ENCODE results near the gene ZNF22. TPM values are rescaled to one million over a fixed set of nuclear protein-coding genes. Genes with fewer than 3 reads are reported as not detected.

ZNF22 gene
- total RNA-seq, 4 donors from 2014 or later = 23.4 to 30.2 (median 26.0) TPM

GRCh38 chr10:44978213-44978569, 22.5 kb upstream of the ZNF22 start:
- no peak for DNase-seq (ENCODE audit: low spot score in 2 of 2)
- Histone ChIP-seq H3K36me3 (peaks cover 0 to 37% (median 6%) of the 10 kb centered on the region in 3 donors), H3K9me3 (no peaks in the 10 kb centered on the region), H3K4me1 (peaks cover 3 to 79% (median 67%) of the 10 kb centered on the region in 4 donors), H3K4me3 (peak overlapping the region; percentile 47 to 70 (median 56)), H3K27me3 (no peaks in the 10 kb centered on the region), H3K27ac (peak overlapping the region; percentile 86 to 97 (median 92))
- TF ChIP-seq POLR2A (IDR thresholded peaks at IDR 0.05) (no peak), EP300 (IDR thresholded peaks at IDR 0.05) (no peak), CTCF (IDR thresholded peaks at IDR 0.05) (no peak)
- 18 to 25% methylated on average over 4 of the region's 4 CpGs for WGBS, 2 donors

- Histone ChIP-seq H3K4me3 (peak within 1 kb of the TSS; percentile 47 to 70 (median 56)), H3K36me3 (peaks cover 0 to 41% (median 6%) of the 10 kb centered on the region in 3 donors), H3K9me3 (no peaks in the 10 kb centered on the region), H3K27ac (peak within 1 kb of the TSS; percentile 86 to 97 (median 92)), H3K27me3 (no peaks in the 10 kb centered on the region), H3K4me1 (peaks cover 3 to 79% (median 61%) of the 10 kb centered on the region in 4 donors)
- WGBS, 2 donors = 17 to 20% methylated on average over 12 of the region's 12 CpGs
- DNase-seq (ENCODE audit: low spot score in 2 of 2) = peak; percentile 92 to 93
- TF ChIP-seq POLR2A (IDR thresholded peaks at IDR 0.05) (peak; percentile 98 to 99), EP300 (IDR thresholded peaks at IDR 0.05) (peak; percentile 97 to 100), CTCF (IDR thresholded peaks at IDR 0.05) (peak in 3 of 5 experiments; percentile 7 to 58 (median 33))
Observed at GRCh38 chr10:44978570-44979280, 22.0 kb upstream of the ZNF22 start, which contains the start of gene DEPP1. TSS of gene DEPP1 (minus strand) at chr10:44978809. CDS start at chr10:44978030, 779 bp downstream.

GRCh38 chr10:44979281-44980191, 21.2 kb upstream of the ZNF22 start:
- peaks cover 0 to 49% (median 6%) of the 10 kb centered on the region in 3 donors for H3K36me3 ChIP-seq
- H3K4me1 ChIP-seq = peaks cover 0 to 79% (median 56%) of the 10 kb centered on the region in 4 donors
- no peak for DNase-seq (ENCODE audit: low spot score in 2 of 2)
- 74 to 77% methylated on average over 12 to 13 of the region's 13 CpGs for whole genome bisulfite sequencing, 2 donors
- peak overlapping the region; percentile 86 to 97 (median 92) for H3K27ac ChIP-seq
- H3K4me3 ChIP-seq = peak overlapping the region in 1 of 4 donors; percentile 70
- TF ChIP-seq CTCF (IDR thresholded peaks at IDR 0.05) = no peak
- TF ChIP-seq POLR2A (IDR thresholded peaks at IDR 0.05) = no peak
- no peak for TF ChIP-seq EP300 (IDR thresholded peaks at IDR 0.05)
- no peaks in the 10 kb centered on the region for H3K9me3 ChIP-seq
- H3K27me3 ChIP-seq = no peaks in the 10 kb centered on the region

- Histone ChIP-seq H3K27me3 (no peaks in the 10 kb centered on the region), H3K4me3 (no peak overlapping the region), H3K27ac (peak overlapping the region; percentile 86 to 97 (median 92)), H3K4me1 (peaks cover 0 to 85% (median 58%) of the 10 kb centered on the region in 4 donors), H3K36me3 (peaks cover 0 to 59% (median 14%) of the 10 kb centered on the region in 3 donors), H3K9me3 (no peaks in the 10 kb centered on the region)
- TF ChIP-seq EP300 (IDR thresholded peaks at IDR 0.05) (no peak), CTCF (IDR thresholded peaks at IDR 0.05) (no peak), POLR2A (IDR thresholded peaks at IDR 0.05) (no peak)
- no peak for DNase-seq (ENCODE audit: low spot score in 2 of 2)
- 55 to 61% methylated on average over 14 of the region's 14 CpGs for WGBS, 2 donors
Observed at GRCh38 chr10:44980309-44981171, 20.2 kb upstream of the ZNF22 start.
